Cardiac ventricle fibroblast (primary cell): ENCODE data around the gene ASCL1. TPM values are rescaled to one million over a fixed set of nuclear protein-coding genes. Genes with fewer than 3 reads are reported as not detected.

Experiments used
- total RNA-seq: library from RNA; depleted of rRNA; stranded (reverse); fragments of >200 nt; gene quantifications from 2 replicates; pipeline ENCODE4 v1.2.3, GENCODE V29; 2015

Gene ASCL1
- total RNA-seq, result not detected in 2 replicates

DNA sequence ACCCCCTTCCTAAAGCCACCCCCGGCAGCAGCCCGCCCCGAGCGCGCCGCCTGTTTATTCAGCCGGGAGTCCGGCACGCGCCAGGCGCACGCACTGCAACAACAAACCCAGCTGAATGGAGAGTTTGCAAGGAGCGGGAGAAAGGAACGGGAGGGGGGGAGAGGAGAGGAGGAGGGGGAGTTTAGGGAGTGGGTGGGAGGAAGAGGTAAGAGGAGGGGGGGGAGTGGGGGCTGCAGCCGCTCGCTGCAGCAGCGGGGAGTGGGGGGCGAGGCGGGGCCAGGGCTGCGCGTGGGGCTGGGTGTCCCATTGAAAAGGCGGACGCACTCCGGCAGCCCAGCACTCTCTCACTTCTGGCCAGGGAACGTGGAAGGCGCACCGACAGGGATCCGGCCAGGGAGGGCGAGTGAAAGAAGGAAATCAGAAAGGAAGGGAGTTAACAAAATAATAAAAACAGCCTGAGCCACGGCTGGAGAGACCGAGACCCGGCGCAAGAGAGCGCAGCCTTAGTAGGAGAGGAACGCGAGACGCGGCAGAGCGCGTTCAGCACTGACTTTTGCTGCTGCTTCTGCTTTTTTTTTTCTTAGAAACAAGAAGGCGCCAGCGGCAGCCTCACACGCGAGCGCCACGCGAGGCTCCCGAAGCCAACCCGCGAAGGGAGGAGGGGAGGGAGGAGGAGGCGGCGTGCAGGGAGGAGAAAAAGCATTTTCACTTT is at the start of gene ASCL1:
Gene ASCL1 (plus strand): TSS at position 336 of the 712 bp plus-strand sequence. CDS start 571 bp downstream, outside the sequence.

DNA sequence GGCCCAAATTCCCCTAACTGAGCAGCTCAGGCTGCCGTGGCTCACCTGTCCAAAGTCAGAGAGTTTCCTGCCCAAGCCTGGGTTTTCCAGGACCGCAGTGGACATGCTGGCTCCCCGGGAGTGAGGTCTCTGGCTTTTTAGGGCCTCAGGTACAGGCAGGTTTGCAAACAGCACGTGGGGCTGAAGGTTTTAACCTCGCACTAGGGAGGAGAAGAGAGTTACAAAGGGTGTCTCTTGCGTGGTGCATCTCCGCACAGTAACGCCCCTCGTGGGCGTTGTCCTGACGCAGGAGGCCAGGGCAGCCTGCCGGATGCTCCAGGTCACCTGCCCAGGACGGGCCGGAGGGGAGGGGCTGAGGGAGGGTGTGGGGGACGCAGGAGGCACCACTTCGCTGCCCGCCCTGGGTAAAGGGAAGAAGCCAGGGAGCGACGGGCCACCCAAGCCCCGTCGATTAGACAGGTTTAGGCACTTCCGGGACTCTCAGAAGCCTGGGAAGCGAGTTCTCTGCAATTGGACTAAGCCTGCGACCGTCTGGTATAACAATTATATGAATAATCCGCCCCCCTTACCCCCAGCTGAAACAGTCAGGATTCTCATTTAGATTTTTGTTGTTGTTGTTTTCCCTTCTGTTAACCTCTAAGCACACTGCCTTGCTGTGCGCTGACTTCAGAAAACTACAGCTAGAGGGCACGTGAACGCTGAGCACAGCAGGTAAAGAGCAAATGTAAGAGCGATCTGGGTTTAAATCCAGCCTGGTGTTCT is 40.3 kb upstream of the ASCL1 start, which contains the start of gene PAH:
Gene PAH (minus strand): TSS at position 219 of the 762 bp plus-strand sequence. CDS start 114 bp downstream, at position 105.

Other genes starting within 250 kb of the ASCL1 start
- gene PAH, start 40.4 kb upstream of the ASCL1 start, total RNA-seq, result not detected in 2 replicates